GM18858 (cell line): ENCODE measurements around the gene AGBL3.
"Not testable (repeated sequence)": the region's sequence is repeated elsewhere in the genome, so short reads cannot be mapped to it uniquely, and the experiment has no call there.

Experiments
- ATAC-seq: cut with Tn5 transposase; IDR thresholded peaks from one replicate; pipeline ENCODE4 v1.9.1; 2021; ENCODE audit not compliant: unreplicated experiment

AGBL3 gene

DNA sequence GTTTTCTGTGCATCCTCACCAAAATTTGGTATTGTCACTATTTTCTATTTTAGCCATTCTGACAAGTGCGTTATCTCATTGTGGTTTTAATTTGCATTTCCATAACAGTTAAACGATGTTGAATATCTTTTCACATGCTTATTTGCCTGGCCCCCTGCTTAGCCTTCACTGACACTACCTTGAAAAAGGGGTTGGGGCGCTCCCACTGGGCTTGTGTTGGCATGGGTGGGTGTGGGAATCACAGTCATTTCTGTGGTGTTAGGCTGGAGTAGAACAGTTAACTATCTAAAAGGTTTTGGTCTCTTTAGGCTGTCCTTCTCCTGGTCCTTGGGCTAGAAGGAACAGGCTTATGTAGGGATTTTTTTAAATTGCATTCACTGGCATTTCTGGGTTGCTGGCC, 89.4 kb downstream of the AGBL3 start:
- ATAC-seq: no peak

DNA sequence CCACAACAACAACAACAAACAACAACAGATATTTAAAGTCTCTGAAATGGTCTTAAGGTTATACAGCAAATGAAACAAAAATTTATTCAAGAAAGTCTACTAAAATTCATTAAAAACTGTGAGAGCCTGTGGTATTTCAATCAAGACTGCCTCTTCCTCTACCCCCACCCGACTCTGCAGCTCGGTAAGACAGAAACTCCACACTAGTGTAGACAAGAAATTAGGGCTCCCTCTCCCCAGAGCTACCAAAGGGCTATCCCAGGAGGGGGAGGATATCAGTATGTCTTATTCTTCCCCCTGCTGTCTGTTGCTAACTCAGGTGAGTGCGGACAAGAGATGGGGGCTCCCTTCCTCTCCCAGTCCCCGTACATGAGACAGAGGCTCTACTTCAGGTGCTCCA, 90.6 kb downstream of the AGBL3 start:
- ATAC-seq: no peak

DNA sequence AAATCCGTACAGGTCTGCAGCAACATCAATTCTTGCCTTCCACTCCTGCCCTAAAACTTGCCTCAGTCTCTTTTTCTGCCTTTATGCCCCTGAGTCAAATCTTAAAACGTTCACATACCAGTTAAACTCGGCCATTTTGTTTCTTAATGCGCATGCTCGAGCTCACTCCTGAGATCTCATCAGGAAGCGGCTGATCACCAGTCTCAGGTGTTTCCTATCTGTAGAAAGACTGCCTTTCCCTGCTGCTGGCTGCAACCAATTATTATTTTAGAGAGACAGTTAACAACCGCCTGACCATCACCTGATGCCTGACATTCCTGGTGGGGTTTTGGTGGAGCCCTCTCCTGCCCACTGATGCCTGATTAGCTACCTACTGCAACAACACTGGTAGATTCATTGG, 91.3 kb downstream of the AGBL3 start:
- no peak for ATAC-seq

DNA sequence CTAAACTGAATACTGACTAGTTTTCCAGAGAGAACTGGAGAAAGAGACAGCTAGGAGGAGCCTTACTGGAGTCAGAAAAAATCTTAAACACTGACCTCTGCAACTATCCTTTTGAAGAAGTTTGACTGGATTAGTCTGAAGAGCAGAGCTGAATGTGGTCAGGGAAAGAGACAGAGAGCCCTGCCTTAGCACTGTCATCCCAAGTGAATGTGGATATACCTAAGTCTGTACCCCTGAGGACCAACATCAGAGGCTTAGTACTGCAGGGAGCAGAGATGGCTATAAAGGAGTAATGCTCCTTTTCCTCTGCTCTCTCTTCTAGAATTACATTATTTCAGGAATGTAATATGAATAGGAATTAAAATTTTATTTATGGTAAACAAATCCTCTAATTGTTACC, 91.7 kb downstream of the AGBL3 start:
- ATAC-seq: no peak

DNA sequence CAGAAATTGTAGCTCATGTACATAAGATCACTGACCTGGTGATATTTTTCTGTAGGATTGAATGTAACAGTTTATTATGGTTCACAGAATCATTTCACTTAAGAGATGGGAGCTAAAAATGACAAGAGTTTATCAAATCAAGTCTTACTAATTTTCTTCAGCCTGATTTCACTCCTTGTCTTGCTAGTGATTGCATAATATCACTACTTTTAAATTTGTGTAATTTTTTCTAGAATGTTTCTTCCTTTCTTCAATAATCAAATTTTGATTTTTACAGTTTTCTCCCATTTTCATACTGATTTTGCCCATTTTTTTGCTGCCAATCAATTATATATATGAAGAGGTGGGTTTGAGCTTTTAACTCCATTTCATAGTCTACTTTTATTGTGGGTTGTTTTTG, 92.8 kb downstream of the AGBL3 start:
- no peak for ATAC-seq

DNA sequence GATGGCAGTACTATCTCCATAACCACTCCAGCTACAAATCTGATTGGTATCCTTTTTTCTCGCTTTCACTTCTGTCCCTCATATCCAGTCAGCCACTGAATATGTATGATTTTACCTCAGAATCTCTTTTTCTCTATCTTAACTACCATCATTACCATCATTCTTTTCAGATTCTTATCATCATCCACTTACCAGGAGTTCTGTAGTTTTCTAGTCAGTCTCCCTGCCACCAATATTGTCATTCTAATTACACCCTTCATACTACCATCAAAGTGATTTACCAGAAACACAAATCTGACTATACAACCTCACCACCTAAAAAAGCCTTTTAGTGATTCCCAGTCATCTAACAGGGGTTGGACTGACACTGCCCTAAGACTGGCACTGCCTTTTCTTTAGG, 96.7 kb downstream of the AGBL3 start:
- no peak for ATAC-seq

DNA sequence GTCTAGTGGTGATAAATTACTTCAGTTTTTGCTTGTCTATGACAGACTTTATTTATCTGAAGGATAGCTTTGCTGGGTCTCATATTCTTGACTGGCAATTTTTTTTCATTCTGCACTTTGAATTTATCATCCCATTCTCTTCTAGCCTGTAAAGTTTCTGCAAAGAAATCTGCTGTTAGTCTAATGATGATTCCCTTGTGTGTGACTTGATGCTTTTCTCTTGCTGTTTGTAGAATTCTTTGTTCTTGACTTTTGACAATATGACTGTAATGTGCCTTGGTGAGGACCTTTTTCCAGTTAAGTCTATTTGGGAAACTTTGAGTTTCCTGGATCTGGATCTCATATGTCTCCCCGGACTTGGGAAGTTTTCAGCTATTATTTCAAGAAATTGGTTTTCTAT, 102.3 kb downstream of the AGBL3 start:
- ATAC-seq: no peak

DNA sequence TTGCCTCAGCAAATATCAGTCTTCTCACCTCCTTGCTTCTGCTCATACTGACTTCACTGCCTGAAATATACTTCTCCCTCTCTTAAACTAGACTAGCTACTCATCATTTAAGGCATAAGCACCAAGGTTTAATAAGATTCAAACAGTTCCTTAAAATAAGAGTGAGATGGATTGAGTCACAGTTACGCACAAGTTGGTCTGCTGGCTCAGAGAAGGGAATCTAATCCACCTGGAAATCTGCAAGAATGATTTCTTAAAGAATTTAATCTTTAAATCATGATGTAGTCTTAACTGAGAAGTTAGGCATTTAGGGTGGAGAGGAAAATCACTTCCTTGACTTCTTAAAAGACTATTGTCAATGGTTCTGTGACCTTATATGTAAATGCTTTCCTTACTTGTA, 105.4 kb downstream of the AGBL3 start:
- ATAC-seq: no peak

DNA sequence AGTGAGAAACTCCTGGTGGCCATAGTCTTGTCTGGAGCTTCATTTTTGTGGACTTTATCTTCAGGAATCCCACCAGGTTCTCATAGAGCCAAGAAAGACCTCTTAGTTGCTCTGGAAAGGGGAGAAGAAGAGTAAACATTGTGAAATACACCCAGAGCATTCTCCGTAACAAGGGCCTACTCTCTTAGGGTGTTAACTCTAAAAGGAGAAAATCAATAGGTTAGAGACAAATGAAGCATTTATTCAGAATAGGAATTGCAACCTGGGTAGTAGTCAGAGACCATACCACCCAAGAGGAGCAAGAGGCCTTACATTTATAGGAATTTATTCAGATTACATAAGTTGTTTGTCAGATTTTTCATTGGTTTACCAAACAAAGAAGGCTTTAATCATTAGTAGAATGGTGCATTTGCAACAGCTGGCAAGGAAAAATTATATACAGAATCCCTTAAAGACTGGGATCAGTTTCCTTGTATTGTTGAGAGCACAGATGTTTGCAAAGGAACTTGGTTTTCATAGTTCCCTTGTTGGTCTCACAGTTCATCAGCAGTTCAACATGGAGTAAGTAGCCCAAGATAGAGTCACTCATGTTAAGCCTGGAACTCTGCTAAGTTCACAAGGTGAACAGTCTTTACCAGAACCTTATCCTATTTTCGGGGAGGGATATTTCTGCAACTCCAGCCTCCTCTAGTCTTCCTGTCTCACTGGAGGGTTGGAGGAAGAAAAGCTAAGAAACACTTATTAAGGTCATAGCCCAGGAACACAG, 108.3 kb downstream of the AGBL3 start:
- no peak for ATAC-seq

DNA sequence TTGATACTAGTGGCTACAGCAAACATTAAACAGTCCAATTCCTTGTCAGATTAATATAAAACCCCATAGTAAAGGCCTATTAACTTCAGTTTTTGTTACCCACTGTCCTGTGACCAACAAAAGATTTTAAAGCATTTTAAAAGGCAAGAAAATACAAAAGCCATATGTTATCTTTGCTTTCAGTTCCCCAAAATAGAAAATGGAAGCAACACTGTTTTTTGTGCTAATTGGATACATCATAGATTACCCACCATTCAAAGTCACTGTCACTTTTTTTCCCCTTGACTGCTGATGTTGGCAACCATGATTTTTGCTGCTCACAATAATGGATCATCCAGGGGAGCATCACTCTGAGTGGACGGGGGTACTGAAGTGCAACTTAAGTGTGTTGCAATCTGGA, 109.1 kb downstream of the AGBL3 start:
- ATAC-seq: no peak

DNA sequence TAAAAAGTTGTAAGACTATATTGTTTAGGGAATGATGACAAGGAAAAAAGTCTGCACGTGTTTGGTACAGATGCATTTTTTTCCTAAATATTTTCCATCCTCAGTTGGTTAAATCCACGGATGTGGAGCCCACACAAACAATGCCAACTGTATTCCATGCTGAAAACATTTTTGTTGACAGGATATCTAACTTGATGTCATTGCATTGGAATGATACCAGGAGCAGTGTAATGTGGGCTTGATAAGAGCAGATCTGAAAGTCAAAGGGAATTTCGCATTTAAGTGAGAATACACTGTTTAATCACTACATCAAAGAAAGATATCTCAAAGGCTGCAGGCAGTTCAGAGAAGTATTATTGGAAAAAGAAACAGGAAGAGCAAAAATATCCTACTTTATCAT, 112.1 kb downstream of the AGBL3 start:
- ATAC-seq: no peak

DNA sequence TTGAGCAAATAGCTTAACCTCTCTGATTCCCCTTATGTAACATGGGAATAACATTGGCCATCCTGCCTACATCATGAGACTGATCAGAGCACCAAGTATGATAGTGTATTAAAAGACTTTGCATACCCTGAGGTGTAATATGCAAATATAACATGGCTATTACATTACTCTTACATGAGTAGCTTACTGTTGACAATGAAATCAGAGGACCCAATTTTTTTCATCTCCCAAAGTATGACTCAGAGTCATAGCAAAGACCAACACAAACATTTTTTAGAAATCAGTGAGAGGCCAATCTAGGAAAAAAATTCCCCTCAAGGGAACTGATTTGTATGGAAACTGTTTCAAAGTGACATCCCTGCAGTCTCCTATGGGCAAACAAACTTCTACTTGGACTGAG, 114.5 kb downstream of the AGBL3 start:
- ATAC-seq: no peak

DNA sequence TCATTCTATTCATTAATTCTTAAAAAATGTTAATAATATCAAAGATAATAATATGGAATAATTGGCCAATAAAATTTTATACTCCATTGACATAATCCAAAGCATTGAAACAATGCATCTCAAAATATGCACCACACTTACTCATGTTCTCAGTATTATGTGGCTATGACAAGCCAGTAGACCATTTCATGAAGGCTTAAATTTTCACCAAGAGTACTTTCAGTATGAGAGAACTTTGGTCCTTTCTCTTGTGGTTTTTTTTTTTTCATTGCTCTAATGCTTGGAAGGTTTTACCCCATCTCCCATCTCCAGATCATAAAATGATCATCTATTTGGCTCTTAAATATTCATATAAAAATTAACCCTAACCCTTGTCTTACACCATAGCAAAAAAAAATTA, 116.1 kb downstream of the AGBL3 start:
- ATAC-seq: peak; percentile 97

DNA sequence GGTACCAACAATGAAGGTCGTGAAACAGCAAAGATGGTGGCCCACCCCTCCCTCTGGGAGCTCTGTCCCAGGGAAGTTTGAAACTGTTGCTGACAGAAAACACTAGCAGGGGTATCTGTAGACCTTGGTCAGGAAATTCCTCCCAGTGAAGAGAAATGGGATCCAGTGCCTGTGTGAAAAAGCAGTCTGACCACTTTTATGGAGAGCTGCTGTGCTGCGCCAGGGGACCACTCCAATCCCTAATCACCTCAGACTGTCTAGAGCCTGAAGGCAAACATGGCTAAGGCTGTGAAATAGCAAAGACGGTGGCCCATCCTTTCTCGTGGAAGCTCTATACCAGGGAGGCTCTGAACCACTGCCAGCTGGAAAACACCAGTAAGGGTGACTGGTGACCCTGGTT, 123.3 kb downstream of the AGBL3 start:
- ATAC-seq: no peak

DNA sequence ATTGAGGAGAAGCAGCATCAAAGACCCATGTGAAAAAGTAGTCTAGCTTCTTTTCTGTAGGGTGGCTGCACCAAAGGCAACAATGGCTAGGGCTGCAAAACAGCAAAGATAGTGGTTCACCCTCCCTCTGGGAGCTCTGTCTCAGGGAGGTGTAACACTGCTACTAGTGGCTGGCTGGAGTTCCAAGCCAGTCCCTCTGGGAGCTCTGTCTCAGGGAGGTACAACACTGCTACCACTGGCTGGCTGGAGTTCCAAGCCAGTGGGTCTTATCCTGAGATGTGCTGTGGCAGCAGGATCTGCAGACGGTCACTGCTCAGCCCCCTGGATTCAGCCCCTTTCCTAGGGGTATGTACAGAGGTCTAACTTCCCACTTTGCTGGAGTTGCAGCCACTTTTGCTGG, 123.7 kb downstream of the AGBL3 start:
- ATAC-seq: no peak

DNA sequence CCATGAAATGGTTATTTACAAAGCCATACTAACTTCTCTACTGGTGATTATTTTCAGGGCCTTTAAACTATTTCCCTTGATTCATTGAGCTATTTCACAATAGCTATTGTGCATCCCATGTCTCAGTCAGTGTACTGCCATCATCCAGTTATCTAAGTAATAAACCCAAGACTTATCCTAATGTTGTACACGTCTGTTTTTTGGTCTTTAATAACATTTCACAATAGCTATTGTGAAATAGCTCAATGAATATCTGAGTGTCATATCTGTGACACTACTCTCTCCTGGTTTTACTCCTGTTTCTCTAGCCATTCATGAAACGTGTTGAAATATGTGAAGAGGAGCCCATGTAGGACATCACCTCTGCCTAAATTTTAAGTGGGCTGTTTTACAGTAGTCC, 125.1 kb downstream of the AGBL3 start:
- ATAC-seq: no peak

DNA sequence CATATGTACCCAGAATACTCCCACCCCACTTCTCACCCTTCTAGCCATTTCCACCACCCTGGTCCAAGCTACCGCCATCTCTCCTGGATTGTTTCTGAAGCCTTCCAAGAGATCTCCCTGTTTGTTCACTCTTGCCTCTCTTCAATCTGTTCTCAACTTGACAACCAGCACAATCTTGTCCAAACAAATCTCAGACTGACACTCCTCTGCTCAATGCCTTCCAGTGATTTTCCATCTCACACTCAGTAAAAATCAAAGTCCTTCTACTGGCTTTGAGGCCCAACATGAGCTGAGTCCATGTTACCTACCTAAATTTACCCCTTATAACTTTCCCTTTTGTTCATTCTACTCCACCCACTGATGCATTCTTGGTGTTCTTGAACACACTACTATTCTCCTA, 128.3 kb downstream of the AGBL3 start:
- no peak for ATAC-seq

DNA sequence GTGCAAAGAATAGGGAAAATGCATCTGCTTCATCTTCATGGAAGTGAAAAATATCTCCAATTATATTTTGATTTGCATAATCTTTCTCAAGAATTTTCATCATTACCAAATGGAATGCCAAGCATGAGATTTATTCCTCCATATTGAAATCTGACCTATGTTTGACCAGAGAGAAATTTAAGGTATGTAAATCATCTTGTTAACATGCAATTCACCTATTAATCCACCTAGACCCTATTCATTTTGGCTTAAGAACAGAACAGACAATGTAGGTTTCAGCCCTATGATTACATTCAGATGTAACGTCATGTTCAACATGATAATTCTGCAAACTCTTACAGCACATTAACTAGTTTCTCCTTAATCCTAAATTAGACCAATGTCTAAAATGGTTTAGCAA, 130.8 kb downstream of the AGBL3 start:
- ATAC-seq: no peak

DNA sequence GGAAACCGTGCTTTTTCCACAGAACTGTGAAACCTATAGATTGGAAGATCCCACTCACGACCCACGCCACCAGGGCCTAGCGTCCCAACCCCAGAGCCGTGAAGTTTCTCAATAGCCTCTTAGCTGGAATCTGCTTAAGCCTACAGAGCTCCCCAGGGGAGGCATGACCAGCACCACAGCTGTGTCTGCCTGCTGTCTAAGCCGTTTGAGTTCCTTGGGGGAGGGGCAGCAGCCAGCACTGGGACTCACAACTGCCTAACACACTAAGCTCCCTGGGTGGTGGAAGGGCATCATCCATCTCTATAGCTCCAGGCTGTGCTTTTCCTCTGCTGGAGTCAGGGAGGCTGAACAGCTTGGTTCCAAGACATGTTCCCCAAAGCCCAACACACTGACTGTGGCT, 135.6 kb downstream of the AGBL3 start:
- ATAC-seq: no peak

DNA sequence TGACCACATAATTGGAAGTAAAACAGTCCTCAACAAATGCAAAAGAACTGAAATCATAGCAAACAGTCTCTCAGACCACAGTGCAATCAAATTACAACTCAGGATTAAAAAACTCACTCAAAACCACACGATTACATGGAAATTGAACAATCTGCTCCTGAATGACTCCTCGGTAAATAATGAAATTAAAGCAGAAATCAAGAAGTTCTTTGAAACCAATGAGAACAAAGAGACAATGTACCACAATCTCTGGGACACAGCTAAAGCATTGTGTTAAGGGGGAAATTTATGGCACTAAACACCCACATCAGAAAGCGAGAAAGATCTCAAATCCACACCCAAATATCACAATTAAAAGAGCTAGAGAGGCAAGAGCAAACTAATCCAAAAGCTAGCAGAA, 138.3 kb downstream of the AGBL3 start:
- not testable (repeated sequence) for ATAC-seq

DNA sequence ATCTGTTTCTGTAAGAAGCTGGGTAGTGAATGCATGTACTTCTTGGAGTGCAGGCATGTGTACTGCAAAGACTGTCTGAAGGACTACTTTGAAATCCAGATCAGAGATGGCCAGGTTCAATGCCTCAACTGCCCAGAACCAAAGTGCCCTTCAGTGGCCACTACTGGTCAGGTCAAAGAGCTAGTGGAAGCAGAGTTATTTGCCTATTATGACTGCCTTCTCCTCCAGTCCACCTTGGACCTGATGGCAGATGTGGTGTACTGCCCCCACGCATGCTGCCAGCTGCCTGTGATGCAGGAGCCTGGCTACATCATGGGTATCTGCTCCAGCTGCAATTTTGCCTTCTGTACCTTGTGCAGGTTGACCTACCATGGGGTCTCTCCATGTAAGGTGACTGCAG, 142.6 kb downstream of the AGBL3 start:
- ATAC-seq: no peak

DNA sequence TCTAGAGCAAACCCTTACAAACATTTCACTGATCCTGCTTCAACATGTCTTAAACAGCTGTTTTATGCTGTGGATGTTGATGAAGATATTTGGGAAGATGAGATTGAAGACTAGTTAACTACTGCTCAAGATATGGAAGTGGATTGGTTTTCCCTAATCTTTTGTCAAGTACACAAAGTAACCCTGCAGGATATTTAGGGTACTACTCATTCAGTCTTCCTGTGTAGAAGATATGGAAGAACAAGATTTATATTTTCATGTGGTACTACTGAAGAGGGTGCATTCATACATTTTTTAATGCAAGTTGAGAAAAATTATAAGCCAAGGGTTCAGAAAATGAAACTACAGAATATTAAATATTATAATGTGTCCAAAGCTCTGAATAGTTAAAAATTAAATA, 143.3 kb downstream of the AGBL3 start:
- no peak for ATAC-seq

DNA sequence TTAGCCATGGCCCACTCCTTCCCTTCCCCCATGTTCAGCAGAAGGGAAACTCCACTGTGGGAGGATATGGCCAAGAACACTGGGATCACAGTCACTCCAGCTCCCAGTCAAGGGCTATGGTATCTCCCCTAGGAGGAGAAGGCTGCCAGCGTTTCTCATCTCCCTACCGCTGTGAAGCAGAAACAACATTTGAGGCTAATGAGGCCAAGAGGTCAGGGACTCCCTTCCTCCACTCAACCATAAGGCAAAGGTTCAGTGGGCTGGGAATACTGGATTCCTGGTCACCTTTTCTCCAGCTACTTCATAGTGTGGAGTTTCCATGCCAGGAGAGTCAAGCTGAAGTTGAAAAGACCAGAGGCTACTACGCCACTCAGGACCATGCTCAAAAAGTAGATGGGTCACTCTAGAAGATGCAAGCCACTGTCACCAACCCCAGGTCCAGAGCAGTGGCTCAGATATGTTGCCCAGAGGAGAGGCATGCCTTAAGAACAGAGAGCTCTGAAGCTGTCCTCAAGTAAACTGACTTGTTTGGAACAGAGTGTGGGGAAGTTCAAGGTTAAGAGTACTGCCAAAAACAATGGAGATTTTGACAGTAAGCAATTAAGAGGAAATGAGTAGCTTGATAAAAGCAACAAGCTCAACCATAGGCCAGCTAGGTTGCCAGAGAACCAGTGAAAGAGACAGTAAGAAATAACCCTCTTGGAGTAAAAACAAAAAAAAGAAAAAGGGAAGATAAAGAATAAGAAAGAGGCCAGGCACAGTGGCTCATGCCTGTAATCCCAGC, 157.8 kb downstream of the AGBL3 start:
- no peak for ATAC-seq
